ENCODE data around the gene TMEM143. TPM values are rescaled to one million over a fixed set of nuclear protein-coding genes. Genes with fewer than 3 reads are reported as not detected.
A peak's percentile ranks its signal among the peaks of the same experiment; 100 is the strongest.

The TMEM143 gene
- total and polyA plus RNA-seq, 10 of the 15 experiments (the other 5 are each of a cell fraction or from before 2014, with no cell fraction given): 1.5 to 19.5 (median 10.1) TPM

GRCh38 chr19:48332662-48333466 lies 30.9 kb downstream of the TMEM143 start (continued):
- TF ChIP-seq E4F1 (IDR thresholded peaks at IDR 0.05; ENCODE audit: borderline replicate concordance, partially characterized antibody) (peak; percentile 97), ETV6 (conservative IDR thresholded peaks at IDR 0.05 in 1 of 2, IDR thresholded peaks at IDR 0.05 in 1 of 2; ENCODE audit: borderline replicate concordance in 1 of 2, low read depth in 1 of 2) (no peak), RCOR1 (conservative IDR thresholded peaks at IDR 0.05; ENCODE audit: low read depth, low read length) (no peak), BACH1 (IDR thresholded peaks at IDR 0.05; ENCODE audit: borderline replicate concordance) (peak; percentile 44; the same call in 1 of the 2 replicates), TBL1XR1 (IDR thresholded peaks at IDR 0.05; ENCODE audit: low read depth, low read length) (no peak), IRF3 (IDR thresholded peaks at IDR 0.05) (peak; percentile 79), CREM (IDR thresholded peaks at IDR 0.05; ENCODE audit: low read depth) (peak; percentile 46; the same call in 1 of the 2 replicates), RELB (IDR thresholded peaks at IDR 0.05; ENCODE audit: low read depth) (peak; percentile 65; the same call in 1 of the 2 replicates), ATF7 (IDR thresholded peaks at IDR 0.05; ENCODE audit: low read depth) (peak; percentile 42), CREB1 (IDR thresholded peaks at IDR 0.05; ENCODE audit: low read depth) (peak; percentile 76), SMAD1 (IDR thresholded peaks at IDR 0.05; ENCODE audit: low read depth, partially characterized antibody) (peak; percentile 96), EGR1 (IDR thresholded peaks at IDR 0.05; ENCODE audit: borderline replicate concordance in 1 of 2, low read depth in 2 of 2, low read length in 2 of 2) (peak in 1 of 2 experiments; percentile 70; a peak in 1 of 3 replicates), PBX3 (IDR thresholded peaks at IDR 0.05; ENCODE audit: insufficient replicate concordance, low read depth, low read length) (peak; percentile 88), ESRRA (IDR thresholded peaks at IDR 0.05; ENCODE audit: low read length) (no peak; the same call in 1 of the 2 replicates), POLR2AphosphoS2 (IDR thresholded peaks at IDR 0.05; ENCODE audit: low read depth, low read length) (peak; percentile 75), NBN (IDR thresholded peaks at IDR 0.05) (peak; percentile 83; the same call in 1 of the 2 replicates)
- TF ChIP-seq, protein P1, sequence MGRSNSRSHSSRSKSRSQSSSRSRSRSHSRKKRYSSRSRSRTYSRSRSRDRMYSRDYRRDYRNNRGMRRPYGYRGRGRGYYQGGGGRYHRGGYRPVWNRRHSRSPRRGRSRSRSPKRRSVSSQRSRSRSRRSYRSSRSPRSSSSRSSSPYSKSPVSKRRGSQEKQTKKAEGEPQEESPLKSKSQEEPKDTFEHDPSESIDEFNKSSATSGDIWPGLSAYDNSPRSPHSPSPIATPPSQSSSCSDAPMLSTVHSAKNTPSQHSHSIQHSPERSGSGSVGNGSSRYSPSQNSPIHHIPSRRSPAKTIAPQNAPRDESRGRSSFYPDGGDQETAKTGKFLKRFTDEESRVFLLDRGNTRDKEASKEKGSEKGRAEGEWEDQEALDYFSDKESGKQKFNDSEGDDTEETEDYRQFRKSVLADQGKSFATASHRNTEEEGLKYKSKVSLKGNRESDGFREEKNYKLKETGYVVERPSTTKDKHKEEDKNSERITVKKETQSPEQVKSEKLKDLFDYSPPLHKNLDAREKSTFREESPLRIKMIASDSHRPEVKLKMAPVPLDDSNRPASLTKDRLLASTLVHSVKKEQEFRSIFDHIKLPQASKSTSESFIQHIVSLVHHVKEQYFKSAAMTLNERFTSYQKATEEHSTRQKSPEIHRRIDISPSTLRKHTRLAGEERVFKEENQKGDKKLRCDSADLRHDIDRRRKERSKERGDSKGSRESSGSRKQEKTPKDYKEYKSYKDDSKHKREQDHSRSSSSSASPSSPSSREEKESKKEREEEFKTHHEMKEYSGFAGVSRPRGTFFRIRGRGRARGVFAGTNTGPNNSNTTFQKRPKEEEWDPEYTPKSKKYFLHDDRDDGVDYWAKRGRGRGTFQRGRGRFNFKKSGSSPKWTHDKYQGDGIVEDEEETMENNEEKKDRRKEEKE (IDR thresholded peaks at IDR 0.05): no peak
- TF ChIP-seq, protein P2, sequence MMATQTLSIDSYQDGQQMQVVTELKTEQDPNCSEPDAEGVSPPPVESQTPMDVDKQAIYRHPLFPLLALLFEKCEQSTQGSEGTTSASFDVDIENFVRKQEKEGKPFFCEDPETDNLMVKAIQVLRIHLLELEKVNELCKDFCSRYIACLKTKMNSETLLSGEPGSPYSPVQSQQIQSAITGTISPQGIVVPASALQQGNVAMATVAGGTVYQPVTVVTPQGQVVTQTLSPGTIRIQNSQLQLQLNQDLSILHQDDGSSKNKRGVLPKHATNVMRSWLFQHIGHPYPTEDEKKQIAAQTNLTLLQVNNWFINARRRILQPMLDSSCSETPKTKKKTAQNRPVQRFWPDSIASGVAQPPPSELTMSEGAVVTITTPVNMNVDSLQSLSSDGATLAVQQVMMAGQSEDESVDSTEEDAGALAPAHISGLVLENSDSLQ (IDR thresholded peaks at IDR 0.05): peak; percentile 99

Data from GM12878 (cell line).